GM19455 (cell line): ENCODE measurements around the gene KRT1.

Source experiments
- ATAC-seq: cut with Tn5 transposase; IDR thresholded peaks from one replicate; pipeline ENCODE4 v1.9.1; 2021; ENCODE audit not compliant: unreplicated experiment

Gene KRT1

DNA sequence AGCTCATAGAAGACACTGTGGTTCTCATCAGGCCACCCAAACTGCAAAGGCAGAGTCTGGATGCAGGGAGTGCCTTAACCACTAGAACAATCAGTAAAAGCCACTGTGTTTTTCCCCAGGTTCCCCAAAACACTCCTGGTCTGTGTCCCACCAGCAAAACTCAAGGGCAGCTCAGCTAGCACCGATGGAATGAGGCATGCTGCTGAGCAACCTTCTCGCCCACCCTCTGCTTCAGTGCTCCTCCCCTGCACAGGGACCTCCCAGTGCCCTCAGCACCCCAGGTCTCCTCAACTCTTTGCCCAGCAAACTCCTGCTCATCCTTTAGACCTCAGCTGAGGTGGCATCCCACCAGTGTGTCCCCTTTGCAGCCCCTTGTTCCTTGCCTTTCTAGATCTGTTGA, 19.2 kb upstream of the KRT1 start:
- ATAC-seq: no peak

DNA sequence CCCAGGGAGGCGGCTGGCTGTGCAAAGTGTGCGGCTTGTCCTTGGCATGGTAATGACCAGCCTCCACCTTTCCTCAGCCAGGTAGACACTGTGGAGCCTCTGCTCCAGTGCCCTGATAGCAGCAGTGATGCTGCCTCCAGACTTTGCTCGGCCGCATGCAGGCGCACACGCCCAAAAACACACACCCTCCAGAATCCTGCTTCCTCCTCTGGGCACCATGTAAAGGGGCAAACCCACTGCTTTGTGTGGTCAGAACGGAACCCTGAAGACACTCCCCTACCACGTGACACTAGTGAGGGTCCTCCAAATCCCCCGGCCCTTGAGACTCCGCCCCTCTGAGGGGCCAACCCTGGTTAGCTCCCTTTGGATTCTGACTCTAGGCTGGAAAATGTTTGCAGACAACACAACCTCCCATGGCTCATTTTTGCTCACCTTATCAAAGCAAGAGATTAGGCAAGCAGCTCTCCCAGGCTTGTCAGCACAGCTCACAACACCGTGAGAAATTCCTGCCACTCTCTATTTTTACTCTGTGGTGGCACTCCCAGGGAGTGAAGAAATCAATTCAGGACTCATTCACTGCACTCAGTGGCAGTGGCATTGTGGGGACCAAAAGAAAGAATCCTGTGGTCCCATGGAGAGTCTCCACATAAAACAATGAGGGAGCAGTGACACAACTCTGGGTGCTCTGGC, 18.6 kb upstream of the KRT1 start:
- no peak for ATAC-seq

DNA sequence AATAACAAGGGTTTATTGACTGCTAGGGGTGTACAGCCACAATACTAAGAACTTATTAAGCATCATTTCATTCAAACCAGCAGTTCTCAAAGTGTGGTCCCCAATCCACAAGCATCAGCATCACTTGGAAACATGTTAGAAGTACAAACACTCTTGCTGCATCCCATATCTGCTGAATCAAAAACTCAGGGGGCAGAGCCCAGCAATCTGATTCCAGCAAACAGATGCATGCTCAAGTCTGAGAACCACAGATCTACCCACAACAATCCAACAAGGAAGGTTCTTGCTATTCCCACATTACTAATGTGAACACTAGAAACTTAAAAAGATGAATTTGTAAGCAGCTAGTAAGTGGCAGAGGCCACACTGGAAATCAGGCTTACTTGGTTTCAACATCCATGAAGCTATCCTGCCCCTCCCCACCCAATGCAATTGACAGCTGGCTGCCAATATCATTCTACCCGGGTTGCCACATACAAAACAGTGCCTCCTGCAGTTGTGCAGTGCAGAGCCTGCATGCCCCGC, 16.9 kb upstream of the KRT1 start:
- ATAC-seq: no peak

DNA sequence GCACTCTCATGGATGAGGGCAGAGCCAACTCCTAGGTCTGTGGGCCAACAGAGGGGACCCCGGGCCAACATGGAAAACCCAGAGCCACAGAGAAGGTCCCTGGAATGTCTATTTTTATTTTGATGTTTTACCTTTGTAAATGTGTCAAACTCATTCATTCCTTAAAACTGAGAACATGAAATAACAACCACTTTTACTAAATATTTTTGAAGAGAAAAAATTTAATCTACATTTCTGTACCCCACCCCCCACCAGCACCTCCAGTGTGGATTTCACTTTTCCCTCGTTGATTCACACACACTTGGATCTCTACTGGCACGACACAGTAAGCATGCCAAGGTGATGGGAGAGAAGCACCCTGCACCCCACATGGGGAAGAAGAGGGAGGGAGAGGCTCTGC, 16.4 kb upstream of the KRT1 start:
- ATAC-seq: no peak

DNA sequence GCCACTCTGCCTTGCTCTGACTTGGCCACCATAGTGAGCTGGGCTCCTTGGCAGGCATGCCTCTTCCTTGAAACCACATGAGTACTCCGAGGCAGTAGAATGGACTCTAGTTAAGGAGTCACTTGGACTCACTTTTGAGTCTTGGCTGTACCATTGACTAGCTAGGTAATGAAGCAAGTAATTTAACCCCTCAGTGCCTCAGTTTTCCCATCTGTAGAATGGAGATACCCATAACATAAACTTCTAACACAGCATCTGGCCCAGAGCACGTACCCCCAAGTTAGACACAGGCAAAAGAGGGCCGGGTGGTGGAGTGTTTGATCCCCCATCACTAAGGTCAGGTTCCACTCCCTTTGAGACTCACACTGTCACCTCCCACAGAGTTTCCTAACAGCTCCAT, 14.8 kb upstream of the KRT1 start:
- no peak for ATAC-seq

DNA sequence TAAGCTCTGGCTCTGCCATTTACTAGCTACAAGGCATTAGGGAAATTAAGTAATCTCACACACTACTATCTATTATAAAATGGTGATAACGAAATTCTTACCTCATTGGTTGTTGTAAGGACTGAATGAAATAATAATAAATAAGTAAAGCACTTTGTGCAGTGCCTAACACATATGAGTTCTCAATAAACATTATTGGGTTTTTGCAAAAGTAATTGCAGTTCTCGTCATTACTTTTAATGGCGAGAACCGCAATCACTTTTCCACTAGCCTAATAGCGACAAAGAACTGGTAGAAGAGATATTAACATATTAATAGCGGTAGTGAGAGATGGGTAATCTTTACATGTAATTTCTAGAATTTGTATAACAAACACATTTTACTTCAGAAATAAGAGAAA, 13.9 kb upstream of the KRT1 start:
- ATAC-seq: no peak

DNA sequence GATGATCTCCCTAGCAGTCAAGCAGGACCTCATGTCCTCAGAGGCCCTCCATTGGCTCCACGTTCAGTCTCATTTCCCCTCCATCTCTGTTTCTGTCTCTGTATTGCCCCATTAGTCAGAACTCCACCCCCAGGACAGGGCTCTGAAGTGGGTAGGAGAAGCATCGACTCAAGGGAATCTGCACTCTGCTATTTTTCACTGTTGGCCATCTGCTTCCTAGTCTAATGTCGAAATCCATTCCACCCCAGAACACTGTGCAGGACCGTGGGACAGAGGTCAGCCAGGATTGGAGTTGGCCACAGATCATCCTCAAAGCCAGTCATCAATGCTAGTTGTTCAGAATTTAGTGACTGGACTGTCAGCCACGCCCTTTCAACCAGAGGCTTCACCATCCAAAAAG, 13.1 kb upstream of the KRT1 start:
- ATAC-seq: no peak

DNA sequence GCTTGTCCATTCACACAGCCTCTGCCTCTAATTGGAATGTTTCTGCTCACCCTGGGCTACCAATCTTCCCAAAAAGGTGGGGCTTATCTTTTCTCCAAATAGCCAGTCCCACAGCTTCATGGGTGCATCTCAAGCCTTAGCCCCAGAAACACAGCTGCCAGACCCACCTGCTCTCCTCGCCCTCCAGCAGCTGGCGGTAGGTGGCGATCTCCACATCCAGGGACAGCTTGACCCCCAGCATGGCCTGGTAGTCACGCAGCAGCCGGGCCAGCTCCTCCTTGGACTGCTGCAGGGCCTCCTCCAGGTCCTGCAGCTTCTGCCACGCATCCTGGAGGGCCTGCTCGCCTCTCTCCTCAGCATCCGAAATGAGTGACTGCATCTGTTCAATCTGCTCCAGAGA, 12.0 kb upstream of the KRT1 start:
- no peak for ATAC-seq

DNA sequence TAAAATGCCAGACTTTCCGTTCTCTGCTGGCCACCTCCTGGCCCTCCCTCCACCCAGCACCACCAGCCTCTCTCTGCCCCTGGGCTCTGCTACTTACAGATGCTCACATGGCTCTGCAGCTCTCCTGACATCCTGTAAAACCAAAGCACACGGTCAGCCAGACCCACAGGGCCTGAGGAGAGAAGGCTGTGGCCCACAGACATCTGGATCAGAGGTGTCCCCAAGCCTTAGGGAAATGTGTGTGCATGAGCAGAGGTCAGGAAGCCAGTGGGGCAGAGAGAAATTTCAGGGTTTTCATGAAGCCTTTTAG, 11.6 kb upstream of the KRT1 start:
- ATAC-seq: no peak

DNA sequence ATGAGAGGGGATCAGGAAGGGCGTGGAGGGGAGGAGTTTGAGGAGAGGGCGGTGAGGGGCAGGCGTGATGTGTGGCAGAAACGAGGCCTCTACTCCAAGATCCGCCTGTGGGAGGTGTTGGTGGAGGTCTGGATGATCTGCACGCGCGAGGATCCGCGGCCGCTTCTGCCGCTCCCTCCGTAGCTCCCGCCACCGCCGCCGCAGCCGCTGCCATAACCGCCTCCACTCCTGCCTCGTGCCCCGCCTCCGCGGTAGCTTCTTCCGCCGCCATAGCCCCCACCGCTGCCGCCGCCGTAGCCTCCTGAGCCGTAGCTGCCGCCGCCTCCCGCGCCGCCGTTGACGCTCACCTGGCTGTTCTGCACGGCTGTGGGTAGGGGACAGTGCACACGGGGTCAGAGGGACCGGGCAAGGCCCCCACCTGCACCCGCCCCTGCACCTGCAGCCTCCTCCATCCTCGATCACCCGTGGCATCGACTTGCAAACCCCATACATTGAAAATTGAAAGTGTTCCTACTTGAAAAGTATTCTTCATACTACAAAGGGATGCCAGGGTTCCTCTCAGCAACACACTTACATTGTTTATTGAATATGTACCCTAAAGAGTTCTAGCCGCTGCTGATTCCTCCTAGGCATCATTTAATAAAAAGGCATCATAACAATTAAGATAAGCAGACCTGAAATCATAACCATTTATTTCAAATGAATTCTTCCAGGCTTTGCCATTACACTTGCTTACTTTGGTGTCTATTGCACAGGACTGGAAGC, 11.1 kb upstream of the KRT1 start:
- ATAC-seq: no peak

DNA sequence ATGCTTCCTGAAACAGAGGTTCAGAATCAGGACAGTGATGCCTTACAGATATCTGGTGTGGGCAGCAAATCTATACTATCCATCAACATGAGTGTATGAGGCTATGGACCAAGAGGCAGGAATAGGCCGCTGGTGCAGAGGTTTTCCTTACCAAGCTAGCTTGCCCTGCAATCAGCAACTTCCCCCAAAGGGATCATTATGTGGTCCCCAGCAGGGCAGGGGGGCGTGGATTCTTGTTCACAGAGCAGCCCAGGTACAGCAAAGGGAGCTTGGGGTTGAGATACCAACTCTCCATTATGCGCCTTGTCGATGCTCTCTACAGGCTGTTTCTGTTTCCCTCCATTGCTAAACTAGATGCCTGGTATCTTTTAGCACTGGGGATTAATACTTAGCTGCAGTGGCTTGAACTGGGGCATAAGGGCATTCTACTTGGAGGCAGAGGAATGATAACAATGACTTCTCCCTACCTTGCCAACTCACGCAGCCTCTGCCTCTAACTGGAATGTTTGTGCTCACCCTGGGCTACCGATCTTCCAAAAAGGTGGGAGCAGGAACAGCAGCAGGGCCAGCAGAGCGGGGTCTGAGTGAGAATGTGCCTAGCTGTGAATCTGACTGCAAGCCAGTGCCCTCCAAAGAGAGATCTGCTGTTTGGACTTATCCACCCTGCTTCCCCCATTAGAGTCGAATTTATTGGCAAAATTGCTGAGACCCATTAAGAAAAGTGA, 10.3 kb upstream of the KRT1 start:
- no peak for ATAC-seq

DNA sequence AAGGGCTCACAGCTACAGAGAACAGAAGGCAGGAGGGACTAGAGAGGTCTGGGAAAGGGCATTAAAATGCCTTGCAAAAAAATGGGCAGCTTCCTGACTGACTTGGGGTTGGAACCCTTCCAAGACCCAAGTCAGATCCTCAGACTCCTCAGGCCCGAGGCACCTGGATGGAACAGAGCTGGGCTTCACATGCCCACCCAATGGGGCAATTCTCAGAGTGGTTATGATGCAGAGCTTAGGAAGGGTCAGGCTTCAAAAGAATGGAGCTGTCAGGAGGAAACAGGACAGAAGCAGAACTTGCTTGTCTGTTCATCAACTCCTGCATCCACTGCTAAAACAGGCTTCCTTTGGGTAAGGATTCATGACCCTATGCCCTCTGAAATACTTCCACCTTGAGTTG, 9.7 kb upstream of the KRT1 start:
- no peak for ATAC-seq

DNA sequence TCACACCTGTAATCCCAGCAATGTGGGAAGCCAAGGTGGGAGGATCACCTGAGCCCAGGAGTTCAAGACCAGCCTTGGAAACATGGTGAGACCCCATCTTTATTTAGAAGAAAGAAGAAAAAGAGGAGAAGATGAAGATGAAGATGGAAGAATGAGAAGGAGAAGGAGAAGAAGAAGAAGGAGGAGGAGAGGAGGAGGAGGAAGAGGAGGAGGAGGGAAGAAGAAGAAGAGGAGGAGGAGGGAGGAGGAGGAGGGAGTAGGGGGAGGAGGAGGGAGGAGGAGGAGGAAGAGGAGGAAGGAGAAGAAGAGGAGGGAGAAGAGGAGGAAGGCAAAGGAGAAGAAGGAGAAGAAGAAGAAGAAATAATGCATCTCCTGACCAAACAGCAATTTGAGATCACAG, 9.0 kb upstream of the KRT1 start:
- no peak for ATAC-seq

DNA sequence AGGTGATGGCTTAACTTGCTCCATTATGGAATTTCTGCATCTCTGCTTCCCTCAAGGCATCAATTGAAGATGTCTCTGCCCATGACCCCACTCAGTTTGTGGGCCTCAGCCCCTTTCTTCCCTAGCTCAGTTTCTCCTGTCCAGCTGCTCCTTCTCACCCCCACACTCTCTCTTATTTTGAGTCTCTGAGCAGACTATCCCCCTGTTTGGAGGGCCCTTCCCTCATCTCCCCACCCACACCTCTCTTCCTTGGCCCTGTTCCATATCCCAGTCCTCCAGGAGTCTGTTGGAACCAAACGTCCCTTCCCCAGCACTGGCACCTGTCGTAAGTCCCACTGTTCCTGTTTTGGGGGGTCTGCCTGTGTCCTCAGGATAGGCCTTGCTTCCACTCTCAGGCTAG, 8.3 kb upstream of the KRT1 start:
- ATAC-seq: no peak

DNA sequence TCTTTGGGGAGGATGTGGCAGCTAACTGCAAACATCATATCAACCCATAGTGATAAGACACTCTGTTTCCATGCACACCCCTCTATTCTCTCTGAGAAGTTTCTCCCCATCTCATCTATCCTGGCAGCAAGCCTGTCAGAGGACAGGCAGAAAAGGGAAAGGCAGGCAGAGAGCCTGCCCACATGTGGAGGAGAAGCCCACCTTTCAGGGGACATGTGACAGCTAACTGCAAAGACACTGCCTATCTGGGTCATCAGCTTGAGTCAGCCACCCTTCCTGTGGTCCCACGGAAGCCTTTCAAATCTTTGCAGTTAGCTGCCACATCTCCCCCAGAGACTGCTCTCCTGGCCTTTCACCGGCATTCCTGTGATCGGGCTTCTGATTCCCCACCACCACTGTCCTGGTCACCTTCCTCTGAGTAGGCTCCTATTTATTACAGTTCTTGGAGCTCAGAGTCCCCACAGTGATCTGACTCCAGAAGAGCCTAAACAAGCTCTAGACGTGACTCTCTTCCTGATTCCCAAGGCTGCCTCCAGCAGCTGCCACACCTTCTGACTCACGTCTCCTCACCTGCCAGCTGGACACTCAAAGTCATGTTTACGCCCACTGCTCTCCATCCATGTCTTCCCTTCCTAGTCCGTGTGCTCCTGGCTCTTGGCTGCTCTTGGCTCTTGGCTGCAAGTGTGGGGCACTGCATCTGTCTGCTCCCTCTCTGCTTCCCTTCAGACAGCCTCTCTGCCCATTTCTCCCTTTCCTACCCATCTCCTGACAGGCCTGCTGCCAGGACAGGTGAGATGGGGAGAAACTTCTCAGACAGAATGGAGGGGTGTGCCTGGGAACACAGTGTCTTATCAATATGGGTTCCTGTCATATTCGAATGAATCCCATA, 7.5 kb upstream of the KRT1 start:
- ATAC-seq: no peak

DNA sequence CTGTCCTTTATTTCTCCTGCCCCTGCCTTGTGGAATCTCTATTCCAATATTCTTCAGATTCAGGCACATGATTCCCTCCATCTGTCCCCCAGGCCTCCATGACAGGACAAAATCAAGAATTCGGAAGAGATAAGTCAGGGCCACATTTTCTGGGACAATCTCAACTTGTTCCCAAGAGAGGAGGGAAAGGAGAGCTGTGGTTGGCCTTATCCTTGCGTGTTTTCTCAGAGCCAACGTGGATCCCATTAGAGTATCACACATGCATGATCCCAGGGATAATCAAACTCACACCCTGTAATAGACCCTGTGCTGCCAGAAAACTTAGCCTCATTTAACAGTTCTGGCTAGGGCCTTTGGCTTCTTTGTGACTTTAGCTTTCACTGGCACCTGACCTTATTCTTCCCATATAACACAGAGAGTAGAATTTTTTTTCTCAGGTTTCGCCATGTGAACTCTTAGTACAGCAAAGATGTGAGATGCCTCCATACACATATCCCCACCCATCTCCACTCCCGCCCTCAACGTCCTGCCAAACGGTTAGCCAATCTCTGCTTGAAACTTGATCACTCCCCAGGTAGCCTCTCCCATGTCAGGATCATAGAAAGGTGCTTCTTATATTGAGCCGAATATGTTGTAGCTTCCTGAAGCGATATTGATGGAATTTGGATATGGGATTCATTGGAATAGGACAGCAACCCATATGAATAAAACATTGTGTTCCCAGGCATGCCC, 6.7 kb upstream of the KRT1 start:
- no peak for ATAC-seq

DNA sequence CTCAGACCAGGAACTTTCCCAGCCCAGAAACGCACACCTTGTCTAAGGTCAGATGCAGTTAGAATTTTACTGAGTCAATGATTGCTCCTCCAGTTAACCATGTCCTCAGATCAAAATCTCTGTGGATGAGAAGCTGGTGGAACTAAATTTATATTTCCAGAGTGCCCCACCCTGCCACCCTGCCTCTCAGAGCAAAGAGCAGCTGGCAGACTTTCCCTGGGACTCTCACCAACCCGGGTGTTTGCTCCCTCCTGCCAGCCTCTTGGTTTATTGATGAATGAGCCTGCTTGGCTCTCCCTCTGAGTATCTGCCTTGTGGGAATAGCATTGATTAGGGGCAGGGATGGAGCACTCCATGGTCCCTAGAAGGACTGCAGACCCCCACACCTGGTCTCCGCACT, 5.9 kb upstream of the KRT1 start:
- ATAC-seq: no peak

DNA sequence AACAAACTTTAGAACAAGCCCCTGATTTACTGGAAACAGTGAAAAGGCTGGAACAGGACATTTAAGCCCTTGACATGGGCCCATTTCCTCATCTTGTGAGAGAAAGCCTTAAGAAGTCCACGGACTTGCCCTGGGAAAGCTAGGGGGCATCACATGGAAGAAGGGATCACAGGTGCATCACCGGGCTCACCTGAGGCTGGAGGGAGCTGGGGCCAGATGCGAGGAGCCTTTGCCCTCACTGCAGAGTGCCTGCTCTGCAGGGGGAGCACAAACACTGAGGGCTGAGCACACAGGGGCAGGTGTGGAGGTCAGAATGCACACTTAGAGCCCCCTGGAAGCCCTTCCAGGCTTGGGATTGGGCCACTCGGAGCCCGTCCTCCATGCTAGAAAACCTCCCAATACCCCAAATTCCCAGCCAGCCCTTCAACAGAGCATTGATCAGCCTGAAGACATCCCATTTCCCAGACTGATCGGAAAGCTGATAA, 5.2 kb upstream of the KRT1 start:
- ATAC-seq: no peak

DNA sequence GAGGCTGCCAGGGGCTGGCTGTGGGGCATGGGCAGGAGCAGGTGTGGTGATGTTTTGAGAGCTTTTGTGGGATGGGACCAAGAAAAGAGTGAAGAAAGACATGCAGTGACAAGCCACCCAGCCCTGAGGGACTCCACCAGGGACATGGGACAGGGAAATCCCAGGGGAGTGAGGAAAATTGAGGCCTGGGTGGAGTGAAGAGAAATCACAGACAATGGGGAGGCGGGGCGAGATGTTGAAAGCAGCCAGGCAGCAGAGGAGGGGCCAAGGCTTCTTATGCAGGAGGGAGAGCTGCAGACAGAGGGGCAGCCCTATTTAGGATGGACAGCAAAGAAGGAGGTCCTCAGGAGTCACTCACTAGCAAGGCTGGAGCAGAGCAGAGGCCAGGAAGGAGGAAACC, 4.2 kb upstream of the KRT1 start:
- no peak for ATAC-seq

DNA sequence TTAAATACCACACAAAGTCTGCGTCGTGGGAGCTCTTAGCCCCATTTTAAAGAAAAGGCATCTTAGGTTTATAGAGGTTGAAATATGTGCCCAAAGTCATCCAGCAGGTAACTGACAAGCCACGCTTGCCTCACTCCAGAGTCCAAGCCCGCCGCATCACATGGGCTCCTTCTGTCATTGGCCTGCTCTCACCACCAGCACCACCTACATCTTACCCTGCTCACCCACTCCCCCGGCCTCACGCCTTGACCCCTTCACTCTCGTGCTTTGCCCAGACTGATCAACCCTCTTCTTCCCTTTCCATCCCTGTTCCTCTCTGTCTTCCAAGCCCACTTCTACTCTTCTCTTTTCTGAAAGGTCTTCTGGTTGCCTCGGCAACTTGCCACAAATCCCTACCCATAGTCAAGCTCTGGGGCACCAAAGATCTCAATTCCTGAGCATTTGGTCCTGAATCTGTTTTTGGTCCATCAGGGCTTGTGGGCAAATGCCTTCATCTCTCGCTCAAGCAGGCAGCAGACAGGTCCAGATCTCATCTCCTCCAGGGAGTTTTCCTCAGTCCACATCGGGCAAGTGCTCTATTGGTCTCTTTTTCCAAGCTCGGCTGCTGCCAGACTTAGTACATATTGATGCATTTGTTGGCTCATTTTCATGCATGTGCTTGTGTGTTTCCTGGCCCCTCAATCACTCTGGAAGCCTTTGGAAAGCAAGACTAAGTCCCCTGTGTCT, 3.5 kb upstream of the KRT1 start:
- ATAC-seq: no peak
